HepG2 (cell line): ENCODE measurements around the gene PTRH2.

Experiments used
- MAFK ChIP-seq, 2 experiments: IDR thresholded peaks in 1 of 2; conservative IDR thresholded peaks in 1 of 2; 2 replicates each; pipeline ENCODE4 v1.6.1; 2011; ENCODE audit warnings: improper control_type of control experiment in 2 of 2, low read length in 2 of 2
- NR2C2 ChIP-seq: sonication (generic); formaldehyde crosslinking; IDR thresholded peaks from 2 replicates; pipeline ENCODE4 v1.4.0; 2020; ENCODE audit warnings: missing genetic modification reagents, mild to moderate bottlenecking, moderate library complexity, borderline replicate concordance
- PHF20 ChIP-seq: sonication (generic); formaldehyde crosslinking; IDR thresholded peaks from 2 replicates; pipeline ENCODE4 v1.5.0; 2020; ENCODE audit warnings: mild to moderate bottlenecking, missing genetic modification reagents
- POLR2AphosphoS5 ChIP-seq: IDR thresholded peaks from 2 replicates; pipeline ENCODE4 v1.6.1; 2012; ENCODE audit warnings: low read depth, low read length
- TF ChIP-seq, protein P1 (sequence below): sonication (generic); formaldehyde crosslinking; IDR thresholded peaks from 2 replicates; pipeline ENCODE4 v1.4.0; 2020; ENCODE audit warnings: missing genetic modification reagents

DNA sequence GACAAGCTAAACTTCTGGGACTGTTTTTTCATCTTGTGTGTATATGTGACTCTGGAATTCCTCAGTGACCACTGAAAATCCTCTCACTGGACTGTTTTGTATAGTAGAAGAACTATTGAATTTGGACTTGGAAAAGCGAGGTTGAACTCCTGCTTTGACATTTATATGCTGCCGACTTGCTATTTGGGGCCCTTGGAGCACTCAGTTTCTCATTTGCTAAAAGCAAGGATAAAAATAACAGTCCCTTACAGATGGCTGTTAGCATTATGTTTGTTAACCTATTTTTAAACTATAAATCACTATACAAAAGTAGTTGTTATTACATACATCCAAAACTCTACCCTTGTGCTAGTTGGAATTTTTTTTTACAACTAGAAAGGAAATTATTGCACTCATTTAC is 9.2 kb upstream of the PTRH2 start:
- TF ChIP-seq, protein P1, sequence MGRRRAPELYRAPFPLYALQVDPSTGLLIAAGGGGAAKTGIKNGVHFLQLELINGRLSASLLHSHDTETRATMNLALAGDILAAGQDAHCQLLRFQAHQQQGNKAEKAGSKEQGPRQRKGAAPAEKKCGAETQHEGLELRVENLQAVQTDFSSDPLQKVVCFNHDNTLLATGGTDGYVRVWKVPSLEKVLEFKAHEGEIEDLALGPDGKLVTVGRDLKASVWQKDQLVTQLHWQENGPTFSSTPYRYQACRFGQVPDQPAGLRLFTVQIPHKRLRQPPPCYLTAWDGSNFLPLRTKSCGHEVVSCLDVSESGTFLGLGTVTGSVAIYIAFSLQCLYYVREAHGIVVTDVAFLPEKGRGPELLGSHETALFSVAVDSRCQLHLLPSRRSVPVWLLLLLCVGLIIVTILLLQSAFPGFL (CRISPR knock-in tag) = no peak
- TF ChIP-seq PHF20 (CRISPR knock-in tag) (no peak), MAFK (conservative IDR thresholded peaks at IDR 0.05 in 1 of 2, IDR thresholded peaks at IDR 0.05 in 1 of 2; ENCODE audit: low read length in 2 of 2) (no peak), POLR2AphosphoS5 (no peak), NR2C2 (CRISPR knock-in tag) (no peak)
